GM19467 (cell line): ENCODE results near the gene GSPT2.
"Not testable (repeated sequence)": the region's sequence is repeated elsewhere in the genome, so short reads cannot be mapped to it uniquely, and the experiment has no call there.

Experiments used
- ATAC-seq: cut with Tn5 transposase; IDR thresholded peaks from one replicate; pipeline ENCODE4 v1.9.1; 2021; ENCODE audit warnings: mild to moderate bottlenecking, moderate library complexity; ENCODE audit not compliant: unreplicated experiment

GSPT2 gene

GRCh38 chrX:51743179-51743957 is at the start of gene GSPT2:
Gene GSPT2, plus strand, starts transcription at chrX:51743442. Its CDS starts 185 bp downstream, at chrX:51743627.
- peak; percentile 89 for ATAC-seq

GRCh38 chrX:51694254-51694653 is 49.0 kb upstream of the GSPT2 start:
- no peak for ATAC-seq

- ATAC-seq, result no peak
Observed at GRCh38 chrX:51697397-51697796, 45.8 kb upstream of the GSPT2 start.

- ATAC-seq, result not testable (repeated sequence)
Observed at GRCh38 chrX:51710277-51711164, 32.7 kb upstream of the GSPT2 start, which contains the start of gene CENPVL1. Gene CENPVL1, plus strand, starts transcription at chrX:51710512. Its CDS starts 0 bp downstream, at chrX:51710512.

GRCh38 chrX:51712943-51713647 is 30.1 kb upstream of the GSPT2 start:
- ATAC-seq, result not testable (repeated sequence)

- no peak for ATAC-seq
Observed at GRCh38 chrX:51728202-51728601, 15.0 kb upstream of the GSPT2 start.

GRCh38 chrX:51737091-51737490 is 6.2 kb upstream of the GSPT2 start:
- no peak for ATAC-seq

- no peak for ATAC-seq
Observed at GRCh38 chrX:51742586-51742985, 656 bp upstream of the GSPT2 start.

GRCh38 chrX:51747671-51748070 is 4.4 kb downstream of the GSPT2 start:
- ATAC-seq, result no peak

- ATAC-seq, result no peak
Observed at GRCh38 chrX:51759055-51759839, 16.0 kb downstream of the GSPT2 start.

GRCh38 chrX:51760657-51761056 is 17.4 kb downstream of the GSPT2 start:
- ATAC-seq, result no peak

- ATAC-seq, result no peak
Observed at GRCh38 chrX:51766546-51766945, 23.3 kb downstream of the GSPT2 start.

GRCh38 chrX:51776851-51777250 is 33.6 kb downstream of the GSPT2 start:
- ATAC-seq, result no peak

- ATAC-seq, result no peak
Observed at GRCh38 chrX:51779306-51779705, 36.1 kb downstream of the GSPT2 start.

GRCh38 chrX:51795136-51795535 is 51.9 kb downstream of the GSPT2 start:
- ATAC-seq, result no peak
